ENCODE measurements around the gene EPHA2.

DNA sequence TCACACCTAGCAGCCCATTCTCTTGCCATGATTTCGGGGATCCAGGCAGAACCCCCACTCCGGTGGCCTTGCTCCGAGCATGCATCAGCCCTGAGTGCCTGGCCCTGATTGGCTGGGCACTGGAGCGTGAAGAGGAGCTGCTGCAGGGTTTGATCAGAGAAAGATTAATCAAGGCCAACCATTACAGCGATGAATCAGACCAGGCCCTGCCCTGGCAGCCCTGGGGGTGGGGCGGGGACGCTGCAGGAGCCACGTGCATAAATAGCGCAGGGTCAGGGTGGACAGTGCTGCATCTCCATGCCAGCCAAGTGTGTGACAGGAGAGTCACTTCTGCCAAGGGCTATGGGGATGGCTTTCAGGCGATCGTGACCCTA is 79.0 kb downstream of the EPHA2 start:
- TF ChIP-seq, protein P1, sequence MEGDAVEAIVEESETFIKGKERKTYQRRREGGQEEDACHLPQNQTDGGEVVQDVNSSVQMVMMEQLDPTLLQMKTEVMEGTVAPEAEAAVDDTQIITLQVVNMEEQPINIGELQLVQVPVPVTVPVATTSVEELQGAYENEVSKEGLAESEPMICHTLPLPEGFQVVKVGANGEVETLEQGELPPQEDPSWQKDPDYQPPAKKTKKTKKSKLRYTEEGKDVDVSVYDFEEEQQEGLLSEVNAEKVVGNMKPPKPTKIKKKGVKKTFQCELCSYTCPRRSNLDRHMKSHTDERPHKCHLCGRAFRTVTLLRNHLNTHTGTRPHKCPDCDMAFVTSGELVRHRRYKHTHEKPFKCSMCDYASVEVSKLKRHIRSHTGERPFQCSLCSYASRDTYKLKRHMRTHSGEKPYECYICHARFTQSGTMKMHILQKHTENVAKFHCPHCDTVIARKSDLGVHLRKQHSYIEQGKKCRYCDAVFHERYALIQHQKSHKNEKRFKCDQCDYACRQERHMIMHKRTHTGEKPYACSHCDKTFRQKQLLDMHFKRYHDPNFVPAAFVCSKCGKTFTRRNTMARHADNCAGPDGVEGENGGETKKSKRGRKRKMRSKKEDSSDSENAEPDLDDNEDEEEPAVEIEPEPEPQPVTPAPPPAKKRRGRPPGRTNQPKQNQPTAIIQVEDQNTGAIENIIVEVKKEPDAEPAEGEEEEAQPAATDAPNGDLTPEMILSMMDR (IDR thresholded peaks at IDR 0.05): no peak
- no peak for TF ChIP-seq EP300 (IDR thresholded peaks at IDR 0.05)
- no peak for TF ChIP-seq POLR2AphosphoS5 (IDR thresholded peaks at IDR 0.05)
